Nephron (organoid): ENCODE data around the gene COL27A1.

Experiments used
- H3K27ac Mint-ChIP-seq, 3 experiments: 2 replicates each; pipeline ENCODE4 v1.8.0; 2020; ENCODE audit warnings: mixed read lengths in 3 of 3, mild to moderate bottlenecking in 2 of 3, moderate library complexity in 1 of 3
- H3K27me3 Mint-ChIP-seq: 2 replicates; pipeline ENCODE4 v1.8.0; 2021; ENCODE audit warnings: low read depth, mild to moderate bottlenecking, moderate library complexity, mixed read lengths
- H3K36me3 Mint-ChIP-seq: 2 replicates; pipeline ENCODE4 v1.8.0; 2020; ENCODE audit warnings: low read depth, mixed read lengths
- H3K4me1 Mint-ChIP-seq: 2 replicates; pipeline ENCODE4 v1.8.0; 2020; ENCODE audit warnings: mixed read lengths
- H3K4me3 Mint-ChIP-seq, 3 experiments: 2 replicates each; pipeline ENCODE4 v1.8.0; 2020; ENCODE audit warnings: mild to moderate bottlenecking in 3 of 3, mixed read lengths in 3 of 3, moderate library complexity in 2 of 3
- H3K9me3 Mint-ChIP-seq: 2 replicates; pipeline ENCODE4 v1.8.0; 2020; ENCODE audit warnings: mixed read lengths
- TF ChIP-seq, protein P1 (sequence below), 3 experiments: fragments of 200-600 bp; sonication (generic); IDR thresholded peaks; one replicate each; pipeline ENCODE4 v1.5.0; 2021; ENCODE audit warnings: antibody characterized with exemption in 3 of 3; ENCODE audit not compliant: unreplicated experiment in 3 of 3

The COL27A1 gene

DNA sequence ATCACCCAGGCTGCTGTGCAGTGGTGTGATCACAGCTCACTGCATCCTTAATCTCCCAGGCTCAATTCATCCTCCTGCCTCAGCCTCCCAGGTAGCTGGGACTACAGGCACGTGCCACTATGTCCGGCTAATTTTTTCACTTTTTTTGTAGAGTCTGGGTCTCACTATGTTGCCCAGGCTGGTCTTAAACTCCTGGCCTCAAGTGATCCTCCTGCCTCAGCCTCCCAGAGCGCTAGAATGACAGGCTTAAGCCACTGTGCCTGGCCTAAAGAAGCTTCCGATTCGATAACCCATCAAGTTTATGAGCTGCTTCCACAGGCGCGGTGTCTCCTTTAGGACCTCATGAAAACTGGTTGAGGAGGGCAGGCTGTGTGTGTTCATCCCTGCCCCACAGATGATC is 16.2 kb downstream of the COL27A1 start:
- H3K9me3 Mint-ChIP-seq: no peaks in the 10 kb centered on the region
- peaks cover 72% of the 10 kb centered on the region for H3K4me1 Mint-ChIP-seq
- TF ChIP-seq, protein P1, sequence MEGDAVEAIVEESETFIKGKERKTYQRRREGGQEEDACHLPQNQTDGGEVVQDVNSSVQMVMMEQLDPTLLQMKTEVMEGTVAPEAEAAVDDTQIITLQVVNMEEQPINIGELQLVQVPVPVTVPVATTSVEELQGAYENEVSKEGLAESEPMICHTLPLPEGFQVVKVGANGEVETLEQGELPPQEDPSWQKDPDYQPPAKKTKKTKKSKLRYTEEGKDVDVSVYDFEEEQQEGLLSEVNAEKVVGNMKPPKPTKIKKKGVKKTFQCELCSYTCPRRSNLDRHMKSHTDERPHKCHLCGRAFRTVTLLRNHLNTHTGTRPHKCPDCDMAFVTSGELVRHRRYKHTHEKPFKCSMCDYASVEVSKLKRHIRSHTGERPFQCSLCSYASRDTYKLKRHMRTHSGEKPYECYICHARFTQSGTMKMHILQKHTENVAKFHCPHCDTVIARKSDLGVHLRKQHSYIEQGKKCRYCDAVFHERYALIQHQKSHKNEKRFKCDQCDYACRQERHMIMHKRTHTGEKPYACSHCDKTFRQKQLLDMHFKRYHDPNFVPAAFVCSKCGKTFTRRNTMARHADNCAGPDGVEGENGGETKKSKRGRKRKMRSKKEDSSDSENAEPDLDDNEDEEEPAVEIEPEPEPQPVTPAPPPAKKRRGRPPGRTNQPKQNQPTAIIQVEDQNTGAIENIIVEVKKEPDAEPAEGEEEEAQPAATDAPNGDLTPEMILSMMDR (IDR thresholded peaks at IDR 0.05; ENCODE audit: unreplicated experiment in 3 of 3): no peak
- H3K36me3 Mint-ChIP-seq: peaks cover 11% of the 10 kb centered on the region
- H3K27ac Mint-ChIP-seq: peak overlapping the region in 2 of 3 experiments; percentile 35 to 97
- no peak overlapping the region for H3K4me3 Mint-ChIP-seq
- H3K27me3 Mint-ChIP-seq: peaks cover 4% of the 10 kb centered on the region

DNA sequence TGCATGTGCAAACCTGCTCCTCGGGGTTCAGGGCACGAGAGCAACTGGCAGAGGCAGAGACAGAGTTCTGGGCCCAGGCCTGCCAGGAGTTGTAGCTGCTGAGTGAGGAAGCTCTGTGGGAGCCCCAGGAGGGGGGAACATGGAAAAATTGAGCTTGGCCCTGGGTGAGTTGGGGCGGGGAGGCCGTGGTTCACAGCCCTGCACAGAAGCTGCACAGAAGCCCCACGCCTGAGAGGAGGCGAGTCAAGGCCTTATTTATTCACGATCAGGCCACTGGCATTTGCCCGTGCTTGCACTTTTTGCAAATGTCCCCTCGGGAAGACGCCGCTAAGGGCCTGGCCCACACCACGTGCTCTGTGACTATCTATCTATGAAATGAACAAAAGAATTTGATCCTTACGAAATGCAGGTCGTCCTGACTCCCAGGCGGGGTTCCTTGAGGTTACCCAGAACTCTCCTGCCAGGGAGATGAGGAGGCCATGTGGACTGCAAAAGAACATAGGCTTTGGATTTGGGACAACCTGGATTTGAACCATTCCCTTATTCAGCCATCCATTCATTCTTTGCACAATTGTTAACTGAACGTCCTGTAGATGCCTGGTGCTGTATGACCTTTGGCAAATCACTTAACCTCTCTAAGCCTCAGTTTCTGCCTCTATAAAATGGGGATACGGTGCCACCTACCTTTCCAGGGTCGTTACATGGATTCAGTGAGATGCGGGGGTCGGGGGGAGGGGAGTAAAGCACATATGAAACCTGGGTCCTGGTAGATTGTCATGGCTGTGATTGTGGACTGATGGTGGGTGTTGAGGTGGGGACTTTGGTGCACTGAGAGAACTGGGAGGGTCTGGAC is 17.9 kb downstream of the COL27A1 start:
- peak overlapping the region; percentile 34 to 98 (median 94) for H3K27ac Mint-ChIP-seq
- peaks cover 86% of the 10 kb centered on the region for H3K4me1 Mint-ChIP-seq
- no peaks in the 10 kb centered on the region for H3K9me3 Mint-ChIP-seq
- peaks cover 3% of the 10 kb centered on the region for H3K27me3 Mint-ChIP-seq
- TF ChIP-seq, protein P1 (IDR thresholded peaks at IDR 0.05; ENCODE audit: unreplicated experiment in 3 of 3): no peak
- peaks cover 9% of the 10 kb centered on the region for H3K36me3 Mint-ChIP-seq
- H3K4me3 Mint-ChIP-seq: no peak overlapping the region

DNA sequence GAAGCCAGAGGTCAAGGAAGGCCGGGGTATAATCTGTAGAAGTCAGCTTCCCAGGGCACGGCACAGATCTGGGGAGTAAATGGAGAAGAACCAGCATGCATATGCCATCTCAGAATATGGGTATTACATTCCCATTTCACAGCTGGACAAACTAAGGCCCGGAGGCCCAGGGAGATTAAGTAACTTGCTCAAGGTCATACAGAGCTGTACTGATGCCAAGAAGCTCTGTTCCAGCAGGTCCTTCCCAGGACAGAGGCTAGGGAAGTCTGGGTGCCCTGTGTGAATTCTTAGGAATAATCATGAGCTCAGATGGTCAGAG is 19.2 kb downstream of the COL27A1 start:
- H3K27me3 Mint-ChIP-seq: no peaks in the 10 kb centered on the region
- TF ChIP-seq, protein P1 (IDR thresholded peaks at IDR 0.05; ENCODE audit: unreplicated experiment in 3 of 3): no peak
- H3K9me3 Mint-ChIP-seq: no peaks in the 10 kb centered on the region
- peaks cover 76% of the 10 kb centered on the region for H3K4me1 Mint-ChIP-seq
- no peak overlapping the region for H3K4me3 Mint-ChIP-seq
- H3K27ac Mint-ChIP-seq: peak overlapping the region; percentile 87 to 98 (median 94)
- peaks cover 3% of the 10 kb centered on the region for H3K36me3 Mint-ChIP-seq

DNA sequence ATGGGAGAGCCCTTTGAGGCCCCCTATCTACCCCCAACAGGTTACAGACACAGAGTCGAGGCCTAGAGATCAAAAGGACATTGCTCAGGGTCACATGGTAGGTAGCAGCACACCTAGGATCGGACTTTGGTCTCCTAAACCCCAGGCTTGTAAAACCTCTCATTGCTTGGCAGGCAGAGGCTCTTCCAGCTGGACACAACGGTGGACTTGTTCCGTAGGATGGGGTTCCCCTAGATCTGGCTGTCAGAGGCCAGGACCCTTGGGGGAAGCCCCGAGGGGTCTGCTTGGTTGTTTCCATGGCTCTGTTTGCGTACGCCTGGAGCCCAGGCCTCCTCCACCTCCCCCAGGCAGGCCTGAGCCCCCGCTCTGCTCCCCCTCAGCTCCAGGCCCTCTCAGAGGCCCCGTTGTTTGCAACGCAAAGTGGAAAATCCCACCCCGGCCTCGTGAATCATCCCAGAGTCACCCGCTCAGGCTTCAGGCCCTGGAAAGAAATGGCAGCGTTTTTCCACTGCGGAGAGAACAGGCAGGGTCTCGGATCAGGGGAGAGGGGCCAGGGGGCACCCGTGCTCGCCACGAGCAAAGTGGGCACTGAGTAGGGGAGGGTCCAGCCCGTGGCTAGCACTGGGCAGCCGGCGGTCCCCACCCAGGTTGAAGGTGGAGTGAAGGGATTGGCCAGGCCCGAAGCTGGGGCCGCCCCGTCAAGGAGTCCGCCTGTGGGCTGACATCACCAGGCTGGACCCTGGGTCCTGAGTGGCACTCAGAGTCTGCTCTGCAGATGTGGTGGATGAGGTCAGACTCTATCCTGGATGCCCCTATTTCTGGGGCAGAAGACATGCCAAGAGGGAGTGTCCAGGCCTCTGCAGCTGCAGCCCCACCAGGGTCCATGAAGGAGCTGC is 19.8 kb downstream of the COL27A1 start:
- Mint-ChIP-seq H3K9me3 (no peaks in the 10 kb centered on the region), H3K4me1 (peaks cover 72% of the 10 kb centered on the region), H3K36me3 (peaks cover 3% of the 10 kb centered on the region), H3K4me3 (peak overlapping the region in 2 of 3 experiments; percentile 34 to 50), H3K27me3 (no peaks in the 10 kb centered on the region), H3K27ac (peak overlapping the region; percentile 87 to 98 (median 94))
- TF ChIP-seq, protein P1 (IDR thresholded peaks at IDR 0.05; ENCODE audit: unreplicated experiment in 3 of 3): no peak

DNA sequence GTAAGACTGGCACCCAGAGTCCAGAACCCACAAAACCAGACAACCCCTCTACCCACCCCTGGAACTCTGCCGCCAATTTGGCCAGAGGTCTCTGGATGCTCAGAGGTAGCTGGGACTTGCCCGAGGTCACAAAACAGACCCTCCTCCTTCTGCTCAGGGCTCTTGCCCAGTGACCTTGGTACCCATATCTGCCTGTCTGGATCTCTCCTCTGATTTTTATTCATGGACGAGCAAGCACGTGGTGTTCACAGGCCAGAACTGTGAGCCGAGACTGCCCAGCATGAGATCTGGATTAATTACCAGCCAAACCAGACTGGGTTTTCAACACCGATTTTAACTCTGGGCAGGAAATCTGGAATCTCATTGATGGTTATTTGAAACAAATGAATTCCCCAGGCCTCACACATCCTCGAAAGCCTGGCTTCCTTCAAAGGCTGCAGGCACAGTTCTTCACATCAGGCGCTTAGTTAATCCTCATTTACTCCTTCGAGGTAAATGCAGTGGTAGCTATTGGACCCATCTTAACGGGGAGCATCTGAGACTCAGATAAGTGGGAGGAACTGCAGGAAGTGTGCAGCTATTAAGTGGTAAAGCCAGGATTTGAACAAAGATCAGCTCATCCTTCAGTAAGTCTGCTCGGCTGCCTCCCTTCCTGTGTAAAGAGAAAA is 21.4 kb downstream of the COL27A1 start:
- TF ChIP-seq, protein P1 (IDR thresholded peaks at IDR 0.05; ENCODE audit: unreplicated experiment in 3 of 3): no peak
- H3K27ac Mint-ChIP-seq: peak overlapping the region; percentile 79 to 92 (median 79)
- no peaks in the 10 kb centered on the region for H3K27me3 Mint-ChIP-seq
- no peaks in the 10 kb centered on the region for H3K9me3 Mint-ChIP-seq
- peaks cover 77% of the 10 kb centered on the region for H3K4me1 Mint-ChIP-seq
- peaks cover 3% of the 10 kb centered on the region for H3K36me3 Mint-ChIP-seq
- no peak overlapping the region for H3K4me3 Mint-ChIP-seq
